H9 (cell line): Measurements from ENCODE around the gene SPHK2. TPM values are rescaled to one million over a fixed set of nuclear protein-coding genes. Genes with fewer than 3 reads are reported as not detected.

Experiments used
- DNase-seq: peaks from one replicate; pipeline ENCODE4 v3.0.0-alpha.2; 2017
- H2AFZ ChIP-seq: one replicate; pipeline ENCODE4 v1.6.1; 2013; ENCODE audit warnings: mild to moderate bottlenecking, low read length, control low read depth, moderate library complexity
- H2AK5ac ChIP-seq: 2 replicates; pipeline ENCODE4 v1.6.1; 2013; ENCODE audit warnings: low read length, control low read depth, mixed read lengths; ENCODE audit not compliant: insufficient read length
- H2BK120ac ChIP-seq: one replicate; pipeline ENCODE4 v1.6.1; 2013; ENCODE audit warnings: low read depth, mild to moderate bottlenecking, low read length, control low read depth, inconsistent platforms; ENCODE audit not compliant: poor library complexity, severe bottlenecking
- H2BK12ac ChIP-seq: 2 replicates; pipeline ENCODE4 v1.6.1; 2013; ENCODE audit warnings: low read length, control low read depth, mixed read lengths, low read depth; ENCODE audit not compliant: insufficient read length
- H2BK15ac ChIP-seq: 2 replicates; pipeline ENCODE4 v1.6.1; 2013; ENCODE audit warnings: low read depth, low read length, control low read depth
- H2BK20ac ChIP-seq: one replicate; pipeline ENCODE4 v1.6.1; 2013; ENCODE audit warnings: low read depth, mild to moderate bottlenecking, low read length, control low read depth, inconsistent platforms; ENCODE audit not compliant: poor library complexity, severe bottlenecking
- H2BK5ac ChIP-seq: 2 replicates; pipeline ENCODE4 v1.6.1; 2013; ENCODE audit warnings: low read length, control low read depth, mixed read lengths; ENCODE audit not compliant: insufficient read length
- H3K14ac ChIP-seq: 2 replicates; pipeline ENCODE4 v1.6.1; 2013; ENCODE audit warnings: low read length, control low read depth; ENCODE audit not compliant: insufficient read depth
- H3K18ac ChIP-seq: 2 replicates; pipeline ENCODE4 v1.6.1; 2013; ENCODE audit warnings: low read depth, mild to moderate bottlenecking, mixed read lengths, low read length, control low read depth; ENCODE audit not compliant: insufficient read length
- H3K23ac ChIP-seq: 2 replicates; pipeline ENCODE4 v1.6.1; 2013; ENCODE audit warnings: low read length, control low read depth, mixed read lengths, low read depth; ENCODE audit not compliant: insufficient read length
- H3K23me2 ChIP-seq: 2 replicates; pipeline ENCODE4 v1.6.1; 2013; ENCODE audit warnings: low read depth, mild to moderate bottlenecking, mixed read lengths, low read length, control low read depth; ENCODE audit not compliant: insufficient read length, poor library complexity, severe bottlenecking
- H3K27ac ChIP-seq: 2 replicates; pipeline ENCODE4 v1.5.1; 2013; ENCODE audit warnings: low read length, control low read depth, mixed read lengths, low read depth; ENCODE audit not compliant: insufficient read length
- H3K27me3 ChIP-seq: 2 replicates; pipeline ENCODE4 v1.6.1; 2013; ENCODE audit warnings: low read length, control low read depth, inconsistent platforms; ENCODE audit not compliant: insufficient read depth
- H3K4ac ChIP-seq: 2 replicates; pipeline ENCODE4 v1.6.1; 2013; ENCODE audit warnings: low read depth, mild to moderate bottlenecking, control low read depth, inconsistent platforms, low read length, moderate library complexity
- H3K4me1 ChIP-seq: 2 replicates; pipeline ENCODE4 v1.6.1; 2013; ENCODE audit warnings: low read length, control low read depth, inconsistent platforms; ENCODE audit not compliant: insufficient read depth
- H3K4me2 ChIP-seq: 2 replicates; pipeline ENCODE4 v1.6.1; 2013; ENCODE audit warnings: low read length, control low read depth, mixed read lengths; ENCODE audit not compliant: insufficient read length, insufficient read depth
- H3K56ac ChIP-seq: 2 replicates; pipeline ENCODE4 v1.6.1; 2013; ENCODE audit warnings: low read depth, mild to moderate bottlenecking, mixed read lengths, low read length, control low read depth; ENCODE audit not compliant: insufficient read length
- H3K79me1 ChIP-seq: 2 replicates; pipeline ENCODE4 v1.6.1; 2013; ENCODE audit warnings: low read depth, mild to moderate bottlenecking, moderate library complexity, low read length, control low read depth, inconsistent platforms; ENCODE audit not compliant: insufficient read depth, poor library complexity, severe bottlenecking
- H3K79me2 ChIP-seq: 2 replicates; pipeline ENCODE4 v1.6.1; 2013; ENCODE audit warnings: low read length, control low read depth, inconsistent platforms; ENCODE audit not compliant: insufficient read depth
- H3K9ac ChIP-seq: 2 replicates; pipeline ENCODE4 v1.6.1; 2013; ENCODE audit warnings: low read length, control low read depth, mixed read lengths; ENCODE audit not compliant: insufficient read length; ENCODE audit errors: extremely low read depth
- H3K9me3 ChIP-seq: one replicate; pipeline ENCODE4 v1.6.1; 2013; ENCODE audit warnings: low read depth, low read length, inconsistent platforms; ENCODE audit not compliant: control insufficient read depth
- H3T11ph ChIP-seq: one replicate; pipeline ENCODE4 v1.6.1; 2013; ENCODE audit warnings: mild to moderate bottlenecking, low read length, control low read depth, inconsistent platforms
- H4K20me1 ChIP-seq: one replicate; pipeline ENCODE4 v1.6.1; 2013; ENCODE audit not compliant: control insufficient read depth, insufficient read length, insufficient read depth
- H4K5ac ChIP-seq: 2 replicates; pipeline ENCODE4 v1.6.1; 2013; ENCODE audit warnings: low read depth, mild to moderate bottlenecking, mixed read lengths, low read length, control low read depth; ENCODE audit not compliant: insufficient read length
- H4K8ac ChIP-seq: replicated peaks from 2 replicates; pipeline ENCODE4 v1.6.1; 2013; ENCODE audit warnings: low read length, control low read depth, mixed read lengths, low read depth; ENCODE audit not compliant: insufficient read length
- H4K91ac ChIP-seq: 2 replicates; pipeline ENCODE4 v1.6.1; 2013; ENCODE audit warnings: low read depth, mild to moderate bottlenecking, moderate library complexity, mixed read lengths, low read length, control low read depth; ENCODE audit not compliant: insufficient read length
- H3K27ac Mint-ChIP-seq, 3 experiments: 2 replicates in 2 of 3; 3 replicates in 1 of 3; pipeline ENCODE4 v1.8.0; 2020 to 2021; ENCODE audit warnings: mixed read lengths in 3 of 3, mild to moderate bottlenecking in 1 of 3, moderate library complexity in 1 of 3
- H3K27me3 Mint-ChIP-seq: 2 replicates; pipeline ENCODE4 v1.8.0; 2021; ENCODE audit warnings: low read depth, mild to moderate bottlenecking, moderate library complexity, mixed read lengths
- H3K36me3 Mint-ChIP-seq, 3 experiments: 2 replicates in 2 of 3; 3 replicates in 1 of 3; pipeline ENCODE4 v1.8.0; 2020 to 2021; ENCODE audit warnings: low read depth in 3 of 3, mixed read lengths in 3 of 3; ENCODE audit not compliant: insufficient read depth in 1 of 3
- H3K4me1 Mint-ChIP-seq, 2 experiments: 2 replicates each; pipeline ENCODE4 v1.8.0; 2020; ENCODE audit warnings: mixed read lengths in 2 of 2
- H3K4me3 Mint-ChIP-seq, 2 experiments: 2 replicates in 1 of 2; 3 replicates in 1 of 2; pipeline ENCODE4 v1.8.0; 2020 to 2021; ENCODE audit warnings: mild to moderate bottlenecking in 2 of 2, mixed read lengths in 2 of 2, moderate library complexity in 1 of 2
- H3K9me3 Mint-ChIP-seq, 2 experiments: 2 replicates in 1 of 2; 3 replicates in 1 of 2; pipeline ENCODE4 v1.8.0; 2020; ENCODE audit warnings: mild to moderate bottlenecking in 2 of 2, mixed read lengths in 2 of 2, moderate library complexity in 1 of 2
- WGBS: extraction: QIAGEN DNeasy Blood & Tissue Kit; methylation state at CpG from one replicate; pipeline ENCODE4 v1.1.7; 2013; ENCODE audit warnings: missing lambda C conversion rate, low lambda C conversion rate, mixed read lengths; ENCODE audit not compliant: insufficient read length; ENCODE audit errors: extremely low coverage; 5-methylcytosine and 5-hydroxymethylcytosine counted together
- total RNA-seq: library from RNA; stranded (reverse); gene quantifications from 2 replicates; pipeline ENCODE4 v1.2.1, GENCODE V29; 2021
- TF ChIP-seq, protein P1 (sequence below): fragments of 200-600 bp; sonication (generic); conservative IDR thresholded peaks from 3 replicates; pipeline ENCODE4 v1.8.0; 2021; ENCODE audit warnings: antibody characterized with exemption, mild to moderate bottlenecking

Gene SPHK2
- total RNA-seq, 1 experiment from 2014 or later = 57.2 TPM

DNA sequence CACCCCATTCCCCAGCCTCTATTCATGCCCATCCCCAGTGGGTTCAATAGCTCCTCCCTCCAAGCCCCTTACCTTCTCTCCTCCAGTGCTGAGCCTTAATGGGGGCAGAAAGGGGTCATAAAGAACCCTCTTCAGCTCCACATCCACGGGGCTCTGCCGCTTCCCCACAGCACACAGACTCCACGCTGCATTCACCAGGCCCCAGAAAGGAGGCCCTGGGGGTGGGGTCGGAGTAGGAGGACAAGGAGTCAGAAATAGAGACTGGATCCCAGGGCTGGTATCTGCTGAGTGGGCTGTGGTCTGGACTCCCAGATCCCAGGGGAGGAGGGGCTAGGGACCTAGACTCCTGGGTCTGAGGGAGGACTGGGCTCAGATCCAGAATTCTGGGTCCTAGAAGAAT is 25.0 kb downstream of the SPHK2 start:
- H3K27me3 ChIP-seq = no peaks in the 10 kb centered on the region
- H3K4me2 ChIP-seq = peak overlapping the region; percentile 69
- no peak overlapping the region for H3K23ac ChIP-seq
- H3K79me2 ChIP-seq = no peaks in the 10 kb centered on the region
- H4K8ac ChIP-seq = no peak overlapping the region
- no peak overlapping the region for H3K27ac ChIP-seq
- no peak overlapping the region for H3K18ac ChIP-seq
- H3K4me1 ChIP-seq = no peaks in the 10 kb centered on the region
- no peak overlapping the region for H2BK5ac ChIP-seq
- no peak overlapping the region for H2AK5ac ChIP-seq
- peaks cover 16% of the 10 kb centered on the region for H3K23me2 ChIP-seq
- Mint-ChIP-seq H3K9me3 (no peaks in the 10 kb centered on the region; a peak in 1 of 5 replicates), H3K36me3 (peaks cover 9 to 27% (median 25%) of the 10 kb centered on the region in 3 experiments), H3K27ac (peak overlapping the region in 2 of 3 experiments; percentile 29 to 49; a peak in 1 of 7 replicates), H3K4me3 (peak overlapping the region; percentile 84 to 93), H3K27me3 (no peaks in the 10 kb centered on the region; the same call in 1 of the 2 replicates), H3K4me1 (peaks cover 23 to 24% of the 10 kb centered on the region in 2 experiments)
- no peaks in the 10 kb centered on the region for H4K20me1 ChIP-seq
- H3K56ac ChIP-seq = no peak overlapping the region
- no peak overlapping the region for H2AFZ ChIP-seq
- no peaks in the 10 kb centered on the region for H3K79me1 ChIP-seq
- no CpG with 5 or more reads among the region's 4 CpGs for WGBS
- H3K14ac ChIP-seq = no peak overlapping the region
- no peak overlapping the region for H4K91ac ChIP-seq
- H2BK12ac ChIP-seq = no peak overlapping the region
- H3K4ac ChIP-seq = no peak overlapping the region
- no peak for DNase-seq
- TF ChIP-seq, protein P1, sequence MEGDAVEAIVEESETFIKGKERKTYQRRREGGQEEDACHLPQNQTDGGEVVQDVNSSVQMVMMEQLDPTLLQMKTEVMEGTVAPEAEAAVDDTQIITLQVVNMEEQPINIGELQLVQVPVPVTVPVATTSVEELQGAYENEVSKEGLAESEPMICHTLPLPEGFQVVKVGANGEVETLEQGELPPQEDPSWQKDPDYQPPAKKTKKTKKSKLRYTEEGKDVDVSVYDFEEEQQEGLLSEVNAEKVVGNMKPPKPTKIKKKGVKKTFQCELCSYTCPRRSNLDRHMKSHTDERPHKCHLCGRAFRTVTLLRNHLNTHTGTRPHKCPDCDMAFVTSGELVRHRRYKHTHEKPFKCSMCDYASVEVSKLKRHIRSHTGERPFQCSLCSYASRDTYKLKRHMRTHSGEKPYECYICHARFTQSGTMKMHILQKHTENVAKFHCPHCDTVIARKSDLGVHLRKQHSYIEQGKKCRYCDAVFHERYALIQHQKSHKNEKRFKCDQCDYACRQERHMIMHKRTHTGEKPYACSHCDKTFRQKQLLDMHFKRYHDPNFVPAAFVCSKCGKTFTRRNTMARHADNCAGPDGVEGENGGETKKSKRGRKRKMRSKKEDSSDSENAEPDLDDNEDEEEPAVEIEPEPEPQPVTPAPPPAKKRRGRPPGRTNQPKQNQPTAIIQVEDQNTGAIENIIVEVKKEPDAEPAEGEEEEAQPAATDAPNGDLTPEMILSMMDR = no peak
- H2BK120ac ChIP-seq = no peak overlapping the region
- H2BK20ac ChIP-seq = no peak overlapping the region
- no peak overlapping the region for H2BK15ac ChIP-seq
- H3T11ph ChIP-seq = no peak overlapping the region
- H3K9ac ChIP-seq = no peak overlapping the region
- no peak overlapping the region for H4K5ac ChIP-seq
- no peaks in the 10 kb centered on the region for H3K9me3 ChIP-seq
